ENCODE results near the gene GRM3.

GRCh38 chr7:86900886-86901285, 257.2 kb downstream of the GRM3 start:
- TF ChIP-seq ARID3A (IDR thresholded peaks at IDR 0.05; ENCODE audit: low read depth, low read length) (no peak), POLR2AphosphoS5 (IDR thresholded peaks at IDR 0.05; ENCODE audit: low read depth, low read length) (no peak), FOXP4 (CRISPR knock-in tag; IDR thresholded peaks at IDR 0.05) (no peak), ZBTB49 (CRISPR knock-in tag; IDR thresholded peaks at IDR 0.05; ENCODE audit: borderline replicate concordance) (no peak), SNAPC5 (CRISPR knock-in tag; IDR thresholded peaks at IDR 0.05; ENCODE audit: borderline replicate concordance) (no peak), CTCF (CRISPR knock-in tag; IDR thresholded peaks at IDR 0.05) (no peak), ETV6 (CRISPR knock-in tag; conservative IDR thresholded peaks at IDR 0.05) (no peak), NR2F2 (IDR thresholded peaks at IDR 0.05; ENCODE audit: borderline replicate concordance, low read depth) (no peak), ZNF30 (CRISPR knock-in tag; IDR thresholded peaks at IDR 0.05) (no peak), PBX2 (CRISPR knock-in tag; IDR thresholded peaks at IDR 0.05) (no peak), ATF6 (CRISPR knock-in tag; conservative IDR thresholded peaks at IDR 0.05) (no peak), PRPF4 (IDR thresholded peaks at IDR 0.05; ENCODE audit: low read depth, low read length, poor library complexity, severe bottlenecking) (no peak), ZNF598 (CRISPR knock-in tag; IDR thresholded peaks at IDR 0.05; ENCODE audit: borderline replicate concordance) (no peak), EP300 (IDR thresholded peaks at IDR 0.05; ENCODE audit: low read depth in 2 of 2, low read length in 2 of 2) (no peak), EP300 (CRISPR knock-in tag; IDR thresholded peaks at IDR 0.05; ENCODE audit: borderline replicate concordance) (no peak)

Data from HepG2 (cell line).